ENCODE measurements around the gene NIM1K. TPM values are rescaled to one million over a fixed set of nuclear protein-coding genes. Genes with fewer than 3 reads are reported as not detected.
"Not testable (repeated sequence)": the region's sequence is repeated elsewhere in the genome, so short reads cannot be mapped to it uniquely, and the experiment has no call there.

The NIM1K gene
- total RNA-seq, 1 experiment from 2014 or later: 0.26 TPM

- Mint-ChIP-seq H3K27me3 (ENCODE audit: unreplicated experiment) (no peaks in the 10 kb centered on the region), H3K4me1 (ENCODE audit: low read depth, unreplicated experiment) (no peaks in the 10 kb centered on the region), H3K36me3 (ENCODE audit: insufficient read depth, unreplicated experiment) (peaks cover 4% of the 10 kb centered on the region), H3K27ac (ENCODE audit: unreplicated experiment) (no peak overlapping the region), H3K9me3 (ENCODE audit: low read depth, unreplicated experiment) (no peaks in the 10 kb centered on the region), H3K4me3 (ENCODE audit: low read depth, unreplicated experiment) (no peak overlapping the region)
- no TSS peak for BruUV-seq (replicated peaks)
- intact Hi-C loops (cut with micrococcal nuclease; ENCODE audit: unreplicated experiment): no loop called here
- CTCF ChIA-PET: interaction anchor here (0.7 kb wide), 1 partner anchor 9 kb away, joined by 3 read pairs; the partner anchor contains the start of gene NIM1K
- TF ChIP-seq, protein P1, sequence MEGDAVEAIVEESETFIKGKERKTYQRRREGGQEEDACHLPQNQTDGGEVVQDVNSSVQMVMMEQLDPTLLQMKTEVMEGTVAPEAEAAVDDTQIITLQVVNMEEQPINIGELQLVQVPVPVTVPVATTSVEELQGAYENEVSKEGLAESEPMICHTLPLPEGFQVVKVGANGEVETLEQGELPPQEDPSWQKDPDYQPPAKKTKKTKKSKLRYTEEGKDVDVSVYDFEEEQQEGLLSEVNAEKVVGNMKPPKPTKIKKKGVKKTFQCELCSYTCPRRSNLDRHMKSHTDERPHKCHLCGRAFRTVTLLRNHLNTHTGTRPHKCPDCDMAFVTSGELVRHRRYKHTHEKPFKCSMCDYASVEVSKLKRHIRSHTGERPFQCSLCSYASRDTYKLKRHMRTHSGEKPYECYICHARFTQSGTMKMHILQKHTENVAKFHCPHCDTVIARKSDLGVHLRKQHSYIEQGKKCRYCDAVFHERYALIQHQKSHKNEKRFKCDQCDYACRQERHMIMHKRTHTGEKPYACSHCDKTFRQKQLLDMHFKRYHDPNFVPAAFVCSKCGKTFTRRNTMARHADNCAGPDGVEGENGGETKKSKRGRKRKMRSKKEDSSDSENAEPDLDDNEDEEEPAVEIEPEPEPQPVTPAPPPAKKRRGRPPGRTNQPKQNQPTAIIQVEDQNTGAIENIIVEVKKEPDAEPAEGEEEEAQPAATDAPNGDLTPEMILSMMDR (IDR thresholded peaks at IDR 0.05; ENCODE audit: unreplicated experiment): no peak
- DNase-seq: no peak
These were observed 9.6 kb upstream of the NIM1K start for GRCh38 chr5:43182421-43182820.

DNA sequence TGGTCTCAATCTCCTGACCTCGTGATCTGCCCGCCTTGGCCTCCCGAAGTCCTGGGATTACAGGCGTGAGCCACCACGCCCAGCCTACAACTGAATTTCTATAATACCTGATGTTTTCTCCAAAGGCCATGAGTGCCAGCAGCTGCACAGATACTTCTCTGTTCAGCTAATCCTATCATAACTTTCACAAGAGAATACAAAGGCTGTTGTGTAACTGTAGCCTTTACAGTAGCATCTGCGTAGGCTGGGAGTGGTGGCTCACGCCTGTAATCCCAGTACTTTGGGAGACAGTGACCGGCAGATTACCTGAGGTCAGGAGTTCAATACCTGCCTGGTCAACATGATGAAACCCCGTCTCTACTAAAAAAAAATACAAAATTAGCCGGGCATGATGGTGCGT lies 8.9 kb upstream of the NIM1K start:
- H3K27ac Mint-ChIP-seq (ENCODE audit: unreplicated experiment); H3K9me3 Mint-ChIP-seq (ENCODE audit: low read depth, unreplicated experiment); H3K27me3 Mint-ChIP-seq (ENCODE audit: unreplicated experiment); BruUV-seq (replicated peaks); H3K36me3 Mint-ChIP-seq (ENCODE audit: insufficient read depth, unreplicated experiment); DNase-seq; H3K4me1 Mint-ChIP-seq (ENCODE audit: low read depth, unreplicated experiment); H3K4me3 Mint-ChIP-seq (ENCODE audit: low read depth, unreplicated experiment); CTCF ChIA-PET; intact Hi-C loops (cut with micrococcal nuclease; ENCODE audit: unreplicated experiment): not testable (repeated sequence)

GRCh38 chr5:43190755-43191603 lies 1.0 kb upstream of the NIM1K start:
- no TSS peak for BruUV-seq (replicated peaks)
- peaks cover 17% of the 10 kb centered on the region for H3K36me3 Mint-ChIP-seq (ENCODE audit: insufficient read depth, unreplicated experiment)
- peaks cover 13% of the 10 kb centered on the region for H3K4me1 Mint-ChIP-seq (ENCODE audit: low read depth, unreplicated experiment)
- H3K27ac Mint-ChIP-seq (ENCODE audit: unreplicated experiment): peak overlapping the region; percentile 54
- DNase-seq: no peak
- intact Hi-C loops (cut with micrococcal nuclease; ENCODE audit: unreplicated experiment): no loop called here
- no peaks in the 10 kb centered on the region for H3K27me3 Mint-ChIP-seq (ENCODE audit: unreplicated experiment)
- TF ChIP-seq, protein P1 (IDR thresholded peaks at IDR 0.05; ENCODE audit: unreplicated experiment): no peak
- CTCF ChIA-PET: no interaction called here
- no peaks in the 10 kb centered on the region for H3K9me3 Mint-ChIP-seq (ENCODE audit: low read depth, unreplicated experiment)
- H3K4me3 Mint-ChIP-seq (ENCODE audit: low read depth, unreplicated experiment): peak overlapping the region; percentile 79

- DNase-seq: peak; percentile 5
- CTCF ChIA-PET: interaction anchor here (0.9 to 1.3 kb wide), 2 partner anchors 197 to 291 kb away, joined by 3 read pairs; partner anchors contain the start of gene TMEM267
- H3K27ac Mint-ChIP-seq (ENCODE audit: unreplicated experiment): no peak overlapping the region
- H3K4me3 Mint-ChIP-seq (ENCODE audit: low read depth, unreplicated experiment): peak overlapping the region; percentile 79
- no peaks in the 10 kb centered on the region for H3K27me3 Mint-ChIP-seq (ENCODE audit: unreplicated experiment)
- no TSS peak for BruUV-seq (replicated peaks)
- peaks cover 17% of the 10 kb centered on the region for H3K36me3 Mint-ChIP-seq (ENCODE audit: insufficient read depth, unreplicated experiment)
- peaks cover 13% of the 10 kb centered on the region for H3K4me1 Mint-ChIP-seq (ENCODE audit: low read depth, unreplicated experiment)
- no peaks in the 10 kb centered on the region for H3K9me3 Mint-ChIP-seq (ENCODE audit: low read depth, unreplicated experiment)
- TF ChIP-seq, protein P1 (IDR thresholded peaks at IDR 0.05; ENCODE audit: unreplicated experiment): no peak
- intact Hi-C loops (cut with micrococcal nuclease; ENCODE audit: unreplicated experiment): no loop called here
These were observed 644 bp downstream of the NIM1K start for GRCh38 chr5:43192558-43193180.
